Activated naive CD4-positive, alpha-beta T cell (primary cell): ENCODE results near the gene AHCY.
"Not testable (repeated sequence)": the region's sequence is repeated elsewhere in the genome, so short reads cannot be mapped to it uniquely, and the experiment has no call there.

Experiments used
- DNase-seq, 4 experiments: peaks; one replicate each; lab custom pipeline; 2025; lab: John Stamatoyannopoulos, UW

AHCY gene

DNA sequence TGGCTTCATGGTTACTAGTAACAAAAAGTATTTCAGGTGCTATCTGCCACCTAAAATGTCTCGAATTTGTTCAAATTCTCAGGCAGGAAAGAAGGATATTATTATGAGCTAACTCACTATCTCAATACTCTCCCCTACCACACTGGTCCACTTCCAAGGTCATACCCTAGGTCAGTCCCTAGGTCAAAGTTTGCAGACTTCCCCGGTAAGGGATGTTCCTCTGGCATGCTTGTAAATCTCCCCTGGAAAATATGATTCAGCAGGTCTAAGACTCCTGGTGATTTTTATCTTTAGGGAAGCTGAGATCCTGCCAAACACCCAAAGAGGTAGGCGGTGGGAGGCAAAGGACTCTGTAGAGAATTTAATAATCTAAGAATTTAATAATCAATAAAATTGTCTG lies 6.7 kb downstream of the AHCY start:
- DNase-seq, result no peak

DNA sequence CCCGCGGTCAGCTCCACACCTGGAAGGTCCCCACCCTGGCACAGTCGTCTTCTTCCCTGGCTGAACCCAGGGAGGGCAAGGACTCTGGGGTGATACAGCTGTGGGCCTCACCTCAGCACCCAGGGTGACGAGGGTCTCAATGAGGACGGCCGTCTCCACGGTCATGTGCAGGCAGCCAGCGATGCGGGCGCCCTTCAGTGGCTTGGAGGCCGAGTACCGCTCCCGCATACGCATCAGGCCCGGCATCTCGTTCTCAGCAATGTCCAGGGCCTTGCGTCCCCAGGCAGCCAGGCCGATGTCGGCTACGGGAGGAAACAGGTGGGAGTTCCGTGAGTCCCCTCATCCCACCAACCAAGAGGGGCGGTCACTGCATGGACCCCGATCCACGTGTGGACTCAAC lies 7.9 kb downstream of the AHCY start:
- no peak for DNase-seq

DNA sequence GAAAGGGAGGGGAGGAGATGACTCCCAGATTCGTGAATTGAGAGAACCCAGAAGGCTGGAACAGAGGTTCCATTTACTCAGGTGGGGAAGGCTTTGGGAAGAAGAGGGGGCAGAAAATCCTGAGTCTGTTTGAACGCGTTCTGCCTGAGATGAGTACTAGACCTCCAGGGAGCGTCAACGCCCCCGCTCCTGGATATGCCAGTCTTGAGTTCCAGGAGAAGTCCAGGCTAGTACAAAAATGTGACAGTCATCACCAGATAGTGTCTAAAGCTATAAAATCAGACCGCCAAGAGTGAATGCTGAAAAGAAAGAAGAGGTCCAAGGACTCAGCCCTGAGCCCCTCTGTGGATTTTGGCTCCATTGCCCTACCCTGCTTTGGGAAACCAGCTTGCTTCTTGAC lies 8.6 kb downstream of the AHCY start:
- no peak for DNase-seq

DNA sequence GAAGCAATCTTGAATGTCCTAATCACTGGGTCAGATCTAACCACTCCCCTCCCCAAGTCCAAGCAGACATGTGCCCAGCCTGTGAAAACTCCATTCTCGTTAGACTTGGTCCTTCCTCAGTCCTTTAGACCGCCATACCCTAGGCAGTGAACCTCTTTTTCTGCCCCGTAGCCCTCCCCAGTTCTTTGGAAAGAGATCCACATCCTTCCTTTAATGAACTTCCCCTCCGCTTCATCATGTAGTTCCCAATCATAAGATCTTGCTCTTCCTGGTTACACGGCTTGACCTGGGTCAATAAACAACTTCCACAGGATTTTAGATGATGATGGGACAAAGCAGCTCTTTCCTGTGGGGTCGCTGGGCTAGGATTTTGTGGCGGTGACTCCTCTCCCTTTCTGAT lies 9.6 kb downstream of the AHCY start:
- no peak for DNase-seq

DNA sequence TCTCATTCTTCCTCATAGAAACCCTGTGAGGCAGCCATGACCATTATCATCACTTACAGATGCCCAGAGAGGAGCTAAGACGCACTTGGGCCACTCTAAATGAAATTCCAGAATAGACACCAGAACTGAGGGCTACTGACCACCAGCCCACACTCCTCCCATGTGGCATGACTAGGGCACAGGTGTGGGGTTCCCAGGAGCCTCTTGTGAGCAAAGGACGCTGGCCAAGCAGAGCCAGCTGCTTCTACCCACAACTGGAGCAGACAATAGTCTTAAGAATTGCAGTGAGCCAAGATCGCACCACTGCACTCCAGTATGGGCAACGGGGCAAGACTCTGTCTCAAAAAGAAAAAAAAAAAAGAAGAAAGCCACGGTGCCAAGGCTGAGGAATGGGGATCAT lies 10.0 kb downstream of the AHCY start:
- DNase-seq, result no peak

DNA sequence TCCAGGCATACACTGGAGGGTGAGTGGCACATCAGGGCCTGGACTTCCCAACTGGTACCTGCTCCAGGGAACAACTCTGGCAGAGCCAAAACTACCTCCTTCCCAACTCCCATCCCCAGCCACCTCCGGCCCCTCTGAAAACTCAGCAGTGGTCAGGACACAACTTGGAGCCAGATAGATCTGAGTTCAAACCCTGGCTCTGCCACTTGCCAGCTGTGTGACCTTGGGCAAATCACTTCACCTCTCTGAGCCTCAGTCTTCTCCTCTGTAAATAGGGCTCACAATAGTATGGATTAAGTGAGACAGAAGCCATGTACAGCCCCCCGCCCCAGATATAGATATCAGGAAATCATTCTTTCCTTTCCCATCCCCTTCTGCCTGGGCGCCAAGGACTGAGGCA lies 10.7 kb downstream of the AHCY start:
- no peak for DNase-seq

DNA sequence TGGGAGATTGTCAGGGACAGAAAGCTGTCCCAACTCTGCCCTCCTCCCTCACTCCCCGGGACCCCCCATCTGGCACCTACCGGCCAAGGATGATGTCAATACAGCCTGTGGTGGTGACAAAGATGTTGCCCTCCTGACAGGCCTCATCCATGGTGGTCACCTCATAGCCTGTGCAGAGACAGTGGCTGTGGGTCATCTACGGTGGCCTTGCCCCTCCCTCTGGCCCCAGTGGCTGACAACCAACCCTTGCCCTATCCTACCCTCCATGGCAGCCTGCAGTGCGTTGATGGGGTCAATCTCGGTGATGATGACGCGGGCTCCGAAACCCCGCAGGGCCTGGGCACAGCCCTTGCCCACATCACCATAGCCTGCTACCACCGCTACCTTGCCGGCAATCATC lies 12.7 kb downstream of the AHCY start:
- no peak for DNase-seq

DNA sequence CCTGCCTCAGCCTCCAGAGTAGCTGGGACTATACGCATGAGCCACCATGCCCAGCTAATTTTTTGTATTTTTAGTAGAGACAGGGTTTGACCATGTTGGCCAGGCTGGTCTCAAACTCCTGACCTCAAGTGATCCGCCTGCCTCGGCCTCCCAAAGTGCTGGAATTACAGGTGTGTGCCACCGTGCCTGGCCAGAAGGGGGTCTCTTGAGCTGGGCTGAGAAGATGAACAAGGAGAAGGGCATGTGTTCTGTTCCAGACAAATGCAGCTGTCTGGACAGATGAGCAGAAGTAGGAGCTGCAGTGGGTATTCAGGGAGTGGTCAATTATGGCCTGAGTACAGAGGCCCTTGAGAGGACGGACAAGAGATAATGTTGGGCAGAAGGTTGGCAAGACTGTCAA lies 15.7 kb downstream of the AHCY start:
- not testable (repeated sequence) for DNase-seq

DNA sequence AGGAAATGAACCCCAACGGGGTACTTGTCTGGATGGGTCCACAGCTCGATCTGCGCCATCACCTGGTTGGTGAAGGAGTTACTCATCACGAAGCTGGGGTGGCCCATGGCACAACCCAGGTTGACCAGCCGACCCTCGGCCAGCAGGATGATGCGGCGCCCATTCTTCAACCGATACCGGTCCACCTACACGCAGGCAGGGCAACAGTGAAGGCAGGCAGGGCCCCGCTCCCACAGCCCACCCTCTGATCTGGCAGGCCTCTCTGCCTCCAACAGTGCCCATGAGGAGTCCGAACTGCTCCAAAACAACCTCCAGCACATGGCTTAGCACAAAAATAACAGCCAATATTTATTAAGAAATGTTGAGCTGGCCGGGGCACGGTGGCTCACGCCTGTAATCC lies 17.7 kb downstream of the AHCY start:
- DNase-seq, result no peak

DNA sequence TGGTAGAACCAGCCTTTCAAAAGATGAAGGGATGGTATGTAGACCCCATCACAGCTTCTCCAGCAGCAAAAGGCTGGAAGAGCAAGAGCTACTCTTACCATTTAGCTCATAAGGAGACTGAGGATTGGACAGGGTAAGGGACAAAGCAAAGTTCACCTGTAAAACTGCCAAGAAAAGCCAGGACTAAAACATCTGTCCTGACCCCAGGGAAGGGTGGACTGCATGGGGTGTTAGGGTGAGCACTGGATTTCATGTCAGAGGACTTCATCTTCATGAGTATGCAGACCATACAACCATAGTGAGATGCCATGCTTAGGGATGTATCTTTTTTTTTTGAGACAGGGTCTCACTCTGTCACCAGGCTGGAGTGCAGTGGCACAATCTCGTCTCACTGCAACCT lies 19.3 kb downstream of the AHCY start:
- DNase-seq, result no peak

DNA sequence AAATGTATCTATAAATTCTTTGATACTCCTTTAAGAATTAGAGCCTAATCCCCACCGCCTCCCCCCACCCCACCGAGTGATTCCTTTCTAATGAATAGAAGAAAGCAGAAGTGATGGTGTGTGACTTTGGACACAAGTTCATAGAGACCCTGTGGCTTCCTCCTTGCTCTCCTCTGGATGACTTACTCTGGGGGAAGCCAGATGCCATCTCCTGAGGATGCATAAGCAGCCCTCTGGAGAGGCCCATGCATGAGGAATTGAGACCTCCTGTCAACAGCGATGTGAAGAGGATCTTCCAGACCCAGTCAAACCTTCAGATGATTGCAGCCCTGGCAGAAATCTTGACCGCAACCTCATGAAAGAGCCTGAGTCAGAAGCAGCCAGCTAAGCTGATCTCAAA lies 21.1 kb downstream of the AHCY start:
- no peak for DNase-seq

DNA sequence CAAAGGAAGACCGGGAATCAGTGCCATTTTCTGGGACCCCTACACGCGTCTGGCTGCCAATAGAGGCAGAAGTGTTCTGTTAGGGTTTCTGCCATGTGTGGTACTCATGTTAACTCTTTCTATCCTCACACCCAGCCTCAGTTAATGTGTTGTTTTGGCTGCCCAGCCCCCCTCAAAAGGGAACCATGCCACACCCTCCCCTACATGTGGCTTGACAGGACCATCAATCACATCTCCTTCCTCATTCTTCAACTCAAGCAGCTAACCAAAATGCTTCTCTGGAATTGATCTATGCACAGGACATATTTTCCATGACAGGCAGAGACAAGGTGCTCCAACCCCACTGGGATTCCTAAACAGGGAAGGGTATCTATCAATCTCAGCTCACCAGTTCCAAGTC lies 22.0 kb downstream of the AHCY start:
- DNase-seq, result no peak

DNA sequence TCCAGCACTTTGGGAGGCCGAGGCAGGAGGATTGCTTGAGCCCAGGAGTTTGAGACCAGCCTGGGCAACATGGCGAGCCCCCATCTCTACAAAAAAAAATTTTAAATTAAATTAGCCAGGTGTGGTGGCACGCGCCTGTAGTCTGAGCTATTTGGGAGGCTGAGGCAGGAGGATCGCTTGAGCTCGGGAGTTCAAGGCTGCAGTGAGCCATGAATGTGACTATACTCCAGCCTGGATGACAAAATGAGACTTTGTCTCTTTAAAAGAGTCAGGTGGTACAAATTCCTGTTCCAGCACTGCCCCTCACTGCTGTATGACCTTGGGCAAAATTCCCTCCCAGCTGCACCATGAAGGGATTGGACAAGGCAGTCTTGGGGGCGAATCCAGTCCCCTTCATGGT lies 28.5 kb downstream of the AHCY start:
- DNase-seq, result no peak

DNA sequence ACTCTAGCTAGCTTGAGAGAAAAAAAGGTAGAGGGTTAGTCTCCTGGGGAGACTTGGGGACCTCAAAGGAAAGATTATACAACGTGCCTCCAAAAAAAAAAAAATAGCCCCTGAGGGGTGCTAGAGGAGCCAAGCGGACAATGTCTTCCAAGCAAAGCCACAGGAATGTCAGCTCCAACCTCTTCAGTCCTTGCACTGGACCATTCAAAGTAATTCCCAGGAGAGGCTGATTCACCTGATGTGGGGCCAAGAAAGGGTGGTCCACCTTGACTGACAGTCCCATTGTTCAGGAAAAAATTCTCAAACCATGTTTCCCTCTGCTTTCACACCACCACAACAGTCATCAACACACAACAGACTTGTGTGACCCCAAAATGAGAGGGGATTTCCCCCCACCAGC lies 31.2 kb downstream of the AHCY start:
- DNase-seq, result no peak

DNA sequence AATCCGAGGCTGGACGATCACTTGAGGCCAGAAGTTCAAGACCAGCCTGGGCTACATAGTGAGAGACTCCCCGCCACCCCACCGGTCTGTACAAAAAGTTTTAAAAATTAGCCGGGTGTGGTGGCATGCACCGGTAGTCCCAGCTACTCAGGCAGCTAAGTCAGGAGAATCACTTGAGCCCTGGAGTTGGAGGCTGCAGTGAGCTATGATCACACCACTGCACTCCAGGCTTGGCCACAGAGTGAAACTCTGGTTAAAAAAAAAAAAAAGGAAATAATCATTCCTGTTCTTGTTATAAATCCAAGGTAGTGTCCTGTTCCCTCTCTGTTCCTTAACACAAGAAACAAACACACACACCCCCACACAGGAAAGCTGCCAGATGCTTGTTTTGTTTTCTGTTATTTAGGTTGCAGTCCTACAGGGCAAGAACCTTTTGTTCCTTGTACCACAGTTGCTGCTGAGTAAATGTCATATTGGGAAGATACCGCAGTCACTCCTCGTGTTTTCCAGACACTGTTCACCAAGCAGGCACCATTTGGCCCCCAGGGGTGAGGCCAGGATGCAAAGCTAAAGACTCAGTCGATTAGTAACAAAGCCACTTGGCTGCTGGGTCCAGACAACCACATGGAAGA lies 33.0 kb downstream of the AHCY start:
- DNase-seq, result no peak

DNA sequence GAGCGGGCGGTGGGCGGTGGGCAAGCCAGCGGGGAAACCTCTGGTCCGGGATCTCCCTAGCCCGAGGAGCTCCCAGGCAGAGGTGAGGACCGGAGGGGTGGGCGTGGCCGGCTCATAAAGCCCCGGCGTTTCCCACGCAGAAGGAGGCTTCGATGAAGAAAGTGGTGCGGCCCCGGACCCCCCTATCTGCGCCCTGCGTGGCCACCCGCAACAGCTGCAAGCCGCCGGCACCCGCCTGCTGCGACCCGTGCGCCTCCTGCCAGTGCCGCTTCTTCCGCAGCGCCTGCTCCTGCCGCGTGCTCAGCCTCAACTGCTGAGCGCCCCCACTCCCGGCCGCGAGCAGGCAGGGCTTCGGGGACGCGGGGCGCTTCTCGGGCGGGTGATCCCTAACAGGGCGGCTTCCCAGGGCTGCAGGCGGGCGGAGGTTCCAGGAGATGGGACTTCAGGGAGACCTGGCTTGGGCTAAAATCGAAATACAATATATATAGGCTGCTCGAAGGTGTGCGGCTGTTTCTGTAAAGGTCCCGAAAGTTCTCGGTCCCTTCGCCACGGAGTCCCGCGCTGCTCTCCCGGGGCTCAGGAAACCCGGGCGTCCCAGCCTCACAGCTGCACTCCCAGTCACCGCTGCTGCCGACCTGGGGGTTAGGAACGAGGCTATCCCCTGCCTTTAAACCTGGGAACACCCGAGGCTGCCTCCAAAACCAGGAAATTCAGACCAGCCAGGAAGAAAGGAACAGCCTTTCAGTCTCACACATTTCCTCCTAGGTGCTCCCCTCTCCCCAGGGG lies 34.1 kb downstream of the AHCY start:
- peak in 1 of 4 experiments; percentile 18 for DNase-seq

DNA sequence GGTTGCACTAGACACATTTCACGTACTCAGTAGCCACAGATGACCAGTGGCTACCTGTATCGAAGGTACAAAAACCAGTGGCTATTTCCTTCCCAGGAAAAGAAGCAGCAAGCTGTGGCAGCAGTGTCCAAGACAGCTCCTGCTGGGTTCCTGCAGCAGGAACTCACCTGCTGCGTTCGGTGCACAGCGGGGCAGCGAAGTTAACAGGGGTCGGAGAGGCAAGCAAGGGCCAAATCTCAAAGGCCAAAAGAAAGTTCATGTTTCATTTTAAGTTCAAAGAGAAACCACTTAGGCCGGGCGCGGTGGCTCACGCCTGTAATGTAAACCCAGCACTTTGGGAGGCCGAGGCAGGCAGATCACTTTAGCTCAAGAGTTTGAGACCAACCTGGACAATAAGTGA lies 35.0 kb downstream of the AHCY start:
- no peak for DNase-seq

DNA sequence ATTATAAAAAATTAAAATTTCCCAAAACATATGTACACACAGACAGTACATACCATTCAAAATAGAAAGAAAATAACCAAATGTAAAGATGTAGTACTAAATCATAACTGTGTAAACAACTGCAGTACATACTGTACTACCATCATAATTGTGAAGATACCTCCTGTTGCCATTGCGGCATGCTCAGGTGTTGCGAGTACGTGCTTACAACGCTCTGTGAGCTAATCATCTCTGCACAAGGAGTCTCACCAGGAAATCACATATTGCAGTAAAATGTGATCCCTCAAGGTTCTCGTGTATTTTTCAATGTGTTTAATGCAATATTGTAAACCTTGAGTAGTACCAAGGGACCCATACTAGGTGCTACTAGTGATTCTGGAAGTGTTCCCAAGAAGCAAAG lies 39.0 kb downstream of the AHCY start:
- DNase-seq, result no peak

DNA sequence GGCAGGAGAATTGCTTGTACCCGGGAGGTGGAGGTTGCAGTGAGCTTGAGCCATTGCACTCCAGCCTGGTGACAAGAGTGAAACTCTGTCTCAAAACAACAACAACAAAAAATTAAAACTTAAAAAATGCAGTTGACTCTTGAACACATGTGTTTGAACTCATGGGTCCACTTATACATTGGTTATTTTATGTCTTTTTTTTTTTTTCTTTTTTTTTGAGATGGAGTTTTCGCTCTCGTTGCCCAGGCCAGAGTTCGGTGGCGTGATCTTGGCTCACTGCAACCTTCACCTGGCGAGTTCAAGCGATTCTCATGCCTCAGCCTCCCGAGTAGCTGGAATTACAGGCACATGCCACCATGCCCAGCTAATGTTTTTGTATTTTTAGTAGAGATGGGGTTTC lies 39.7 kb downstream of the AHCY start:
- DNase-seq, result not testable (repeated sequence)

DNA sequence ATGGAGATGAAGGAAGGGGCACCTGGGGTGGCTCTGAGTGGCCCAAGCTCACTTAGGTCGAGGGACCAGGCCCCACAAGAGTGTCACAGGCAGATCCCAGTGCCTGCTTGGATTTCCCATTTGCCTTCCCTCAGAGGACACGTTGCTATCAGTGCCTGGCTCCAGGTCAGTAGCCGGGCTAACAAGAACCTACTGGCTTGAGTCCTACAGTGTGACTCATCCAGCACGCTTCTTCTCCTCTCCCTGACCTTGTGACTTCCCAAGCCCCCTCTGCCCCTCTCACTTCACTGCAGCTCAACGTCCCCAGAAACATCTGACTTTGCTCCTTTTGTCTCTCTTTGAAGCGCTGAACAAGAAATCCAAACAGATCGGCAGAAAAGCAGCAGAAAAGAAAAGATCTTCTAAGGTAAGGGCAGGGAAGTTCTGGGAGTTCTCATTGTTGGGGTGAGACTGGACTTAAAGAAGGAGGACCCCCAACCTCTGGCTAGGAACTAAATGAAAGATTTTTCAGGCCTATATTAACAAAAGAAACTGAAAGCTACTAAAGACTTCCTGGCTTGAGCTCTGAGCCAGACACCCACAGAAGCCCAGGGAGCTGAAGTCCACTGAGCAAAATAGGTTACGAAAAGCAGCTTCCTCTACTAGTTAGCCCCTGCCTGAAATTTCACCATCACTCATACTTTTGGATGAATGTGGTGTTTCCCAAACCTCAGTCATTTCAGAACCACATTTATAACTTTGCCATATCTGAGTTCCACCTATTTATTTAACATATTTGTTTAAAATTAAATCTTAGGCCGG lies 40.5 kb downstream of the AHCY start:
- DNase-seq, result no peak

DNA sequence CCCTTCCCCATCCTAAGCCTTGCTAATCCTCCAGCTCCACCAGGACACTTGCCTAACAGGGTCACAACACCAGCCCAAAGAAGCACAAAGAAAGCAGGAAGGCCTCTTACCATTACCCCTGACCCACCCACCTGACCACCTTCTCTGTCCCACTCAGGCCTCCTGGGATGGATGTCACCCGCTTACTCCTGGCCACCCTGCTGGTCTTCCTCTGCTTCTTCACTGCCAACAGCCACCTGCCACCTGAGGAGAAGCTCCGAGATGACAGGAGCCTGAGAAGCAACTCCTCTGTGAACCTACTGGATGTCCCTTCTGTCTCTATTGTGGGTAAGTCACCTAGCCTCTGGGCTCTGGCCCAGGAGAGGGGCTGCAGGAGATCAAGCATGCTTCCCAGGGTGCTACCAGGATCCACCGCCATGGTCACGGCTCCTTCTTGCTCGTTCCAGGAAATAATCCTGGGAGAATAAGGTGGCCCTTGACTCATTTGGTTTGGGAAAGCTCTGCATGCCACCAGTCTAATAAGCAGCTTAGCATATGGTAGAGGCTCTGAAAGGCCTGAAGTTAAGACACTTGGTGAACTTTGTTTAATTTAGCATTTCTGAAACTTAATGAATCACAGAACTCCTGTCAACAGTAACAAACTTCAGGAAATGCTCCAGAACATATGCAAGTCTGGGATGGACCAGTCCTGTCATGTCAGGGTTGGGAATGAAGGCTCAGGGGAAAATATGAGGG lies 42.8 kb downstream of the AHCY start:
- no peak for DNase-seq

DNA sequence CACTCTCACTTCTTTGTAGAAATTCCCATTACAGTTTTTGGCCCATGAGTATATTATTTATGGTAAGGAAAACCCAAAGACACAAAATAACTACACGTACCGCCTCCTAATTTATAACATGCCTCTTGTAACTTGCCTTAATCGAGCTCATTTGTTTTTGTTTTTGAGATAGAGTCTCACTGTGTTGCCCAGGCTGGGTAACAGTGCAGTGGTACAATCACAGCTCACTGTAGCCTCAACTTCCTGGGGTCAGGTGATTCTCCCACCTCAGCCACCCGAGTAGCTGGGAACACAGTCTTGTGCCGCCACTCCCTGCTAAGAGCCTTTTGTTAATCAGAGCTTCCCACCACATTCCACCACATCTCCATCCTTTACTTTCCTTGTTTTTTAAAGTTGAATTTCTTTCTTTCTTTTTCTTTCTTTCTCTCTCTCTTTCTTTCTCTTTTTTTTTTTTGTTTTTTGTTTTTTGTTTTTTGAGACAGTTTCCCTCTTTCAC lies 46.5 kb downstream of the AHCY start:
- no peak for DNase-seq
